ENCODE results near the gene C17orf100. TPM values are rescaled to one million over a fixed set of nuclear protein-coding genes. Genes with fewer than 3 reads are reported as not detected.

C17orf100 gene
- total RNA-seq, 1 donor from 2014 or later: 2.0 TPM

DNA sequence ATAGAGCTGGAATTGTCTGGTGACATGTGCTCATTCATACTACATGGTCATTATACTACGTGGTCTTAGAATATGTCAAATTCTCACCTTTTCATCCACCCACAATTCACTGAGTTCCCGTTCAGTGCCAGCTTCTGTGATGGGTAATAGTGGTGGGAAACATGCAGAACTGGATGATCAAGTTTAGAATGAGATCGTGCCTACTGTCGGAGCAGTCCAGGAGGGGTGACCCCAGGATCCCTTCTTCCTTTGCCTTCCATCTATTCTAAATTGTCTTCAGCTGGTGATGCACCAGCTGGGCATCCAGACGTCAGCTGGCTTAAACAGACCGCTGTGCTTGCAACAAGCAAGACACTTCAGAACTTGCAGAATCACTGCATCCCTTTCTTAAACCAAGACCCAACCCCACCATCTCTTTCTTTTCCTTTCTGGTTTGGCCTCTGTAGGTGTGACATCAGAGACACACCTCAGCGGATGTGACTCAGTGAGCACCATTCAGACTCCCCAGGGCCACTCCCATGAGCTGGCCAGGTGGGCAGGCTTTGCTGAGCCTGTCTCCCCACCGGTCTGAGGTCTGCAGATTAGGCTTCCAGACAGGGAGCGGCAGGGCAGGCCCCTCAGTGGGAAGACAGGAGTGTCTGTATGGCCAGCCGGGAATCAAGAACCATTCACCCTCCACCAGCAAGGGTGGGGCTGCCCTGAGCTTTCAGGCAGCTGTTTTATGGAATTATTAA is 18.1 kb downstream of the C17orf100 start:
- TF ChIP-seq, protein P1, sequence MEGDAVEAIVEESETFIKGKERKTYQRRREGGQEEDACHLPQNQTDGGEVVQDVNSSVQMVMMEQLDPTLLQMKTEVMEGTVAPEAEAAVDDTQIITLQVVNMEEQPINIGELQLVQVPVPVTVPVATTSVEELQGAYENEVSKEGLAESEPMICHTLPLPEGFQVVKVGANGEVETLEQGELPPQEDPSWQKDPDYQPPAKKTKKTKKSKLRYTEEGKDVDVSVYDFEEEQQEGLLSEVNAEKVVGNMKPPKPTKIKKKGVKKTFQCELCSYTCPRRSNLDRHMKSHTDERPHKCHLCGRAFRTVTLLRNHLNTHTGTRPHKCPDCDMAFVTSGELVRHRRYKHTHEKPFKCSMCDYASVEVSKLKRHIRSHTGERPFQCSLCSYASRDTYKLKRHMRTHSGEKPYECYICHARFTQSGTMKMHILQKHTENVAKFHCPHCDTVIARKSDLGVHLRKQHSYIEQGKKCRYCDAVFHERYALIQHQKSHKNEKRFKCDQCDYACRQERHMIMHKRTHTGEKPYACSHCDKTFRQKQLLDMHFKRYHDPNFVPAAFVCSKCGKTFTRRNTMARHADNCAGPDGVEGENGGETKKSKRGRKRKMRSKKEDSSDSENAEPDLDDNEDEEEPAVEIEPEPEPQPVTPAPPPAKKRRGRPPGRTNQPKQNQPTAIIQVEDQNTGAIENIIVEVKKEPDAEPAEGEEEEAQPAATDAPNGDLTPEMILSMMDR (IDR thresholded peaks at IDR 0.05): no peak
- Mint-ChIP-seq H3K4me1 (ENCODE audit: low read depth) (no peaks in the 10 kb centered on the region), H3K27me3 (ENCODE audit: low read depth) (peaks cover 24% of the 10 kb centered on the region), H3K4me3 (ENCODE audit: unreplicated experiment) (no peak overlapping the region), H3K9me3 (ENCODE audit: low read depth) (no peaks in the 10 kb centered on the region), H3K27ac (ENCODE audit: unreplicated experiment) (no peak overlapping the region), H3K36me3 (ENCODE audit: low read depth) (no peaks in the 10 kb centered on the region)
- DNase-seq (ENCODE audit: low spot score): no peak

- no peaks in the 10 kb centered on the region for H3K9me3 Mint-ChIP-seq (ENCODE audit: low read depth)
- no peak overlapping the region for H3K27ac Mint-ChIP-seq (ENCODE audit: unreplicated experiment)
- TF ChIP-seq, protein P1 (IDR thresholded peaks at IDR 0.05): no peak
- no peak for DNase-seq (ENCODE audit: low spot score)
- H3K4me1 Mint-ChIP-seq (ENCODE audit: low read depth): no peaks in the 10 kb centered on the region
- H3K27me3 Mint-ChIP-seq (ENCODE audit: low read depth): peaks cover 24% of the 10 kb centered on the region
- no peak overlapping the region for H3K4me3 Mint-ChIP-seq (ENCODE audit: unreplicated experiment)
- no peaks in the 10 kb centered on the region for H3K36me3 Mint-ChIP-seq (ENCODE audit: low read depth)
Measured at GRCh38 chr17:6670571-6670970, 19.0 kb downstream of the C17orf100 start.

- no peak overlapping the region for H3K4me3 Mint-ChIP-seq (ENCODE audit: unreplicated experiment)
- no peak for DNase-seq (ENCODE audit: low spot score)
- H3K27me3 Mint-ChIP-seq (ENCODE audit: low read depth): peaks cover 24% of the 10 kb centered on the region
- H3K36me3 Mint-ChIP-seq (ENCODE audit: low read depth): no peaks in the 10 kb centered on the region
- H3K4me1 Mint-ChIP-seq (ENCODE audit: low read depth): no peaks in the 10 kb centered on the region
- H3K9me3 Mint-ChIP-seq (ENCODE audit: low read depth): no peaks in the 10 kb centered on the region
- H3K27ac Mint-ChIP-seq (ENCODE audit: unreplicated experiment): no peak overlapping the region
- TF ChIP-seq, protein P1 (IDR thresholded peaks at IDR 0.05): no peak
Measured at GRCh38 chr17:6670999-6671398, 19.4 kb downstream of the C17orf100 start.

DNA sequence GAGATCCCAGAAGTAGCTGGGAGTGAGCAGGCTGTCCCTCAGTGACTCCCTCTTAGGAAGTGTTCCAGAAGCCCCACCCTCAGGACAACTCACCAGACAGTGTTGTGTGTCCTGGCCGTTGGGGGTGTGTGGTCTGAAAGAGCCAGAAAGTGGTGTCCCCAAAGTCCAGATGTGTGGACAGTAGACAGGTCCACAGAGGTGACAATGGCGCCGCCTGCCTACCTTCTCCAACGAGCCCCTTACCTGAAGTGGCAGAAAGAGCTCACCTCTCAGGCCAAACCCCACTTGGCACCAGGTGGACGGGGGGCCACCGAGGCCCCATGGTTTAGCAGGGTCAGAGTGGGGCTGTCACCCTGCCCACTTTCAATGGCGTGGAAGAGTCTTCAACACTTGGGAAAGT is 19.9 kb downstream of the C17orf100 start:
- Mint-ChIP-seq H3K27me3 (ENCODE audit: low read depth) (peaks cover 24% of the 10 kb centered on the region), H3K27ac (ENCODE audit: unreplicated experiment) (no peak overlapping the region), H3K36me3 (ENCODE audit: low read depth) (no peaks in the 10 kb centered on the region), H3K4me1 (ENCODE audit: low read depth) (no peaks in the 10 kb centered on the region), H3K9me3 (ENCODE audit: low read depth) (no peaks in the 10 kb centered on the region), H3K4me3 (ENCODE audit: unreplicated experiment) (no peak overlapping the region)
- DNase-seq (ENCODE audit: low spot score): no peak
- TF ChIP-seq, protein P1 (IDR thresholded peaks at IDR 0.05): no peak

DNA sequence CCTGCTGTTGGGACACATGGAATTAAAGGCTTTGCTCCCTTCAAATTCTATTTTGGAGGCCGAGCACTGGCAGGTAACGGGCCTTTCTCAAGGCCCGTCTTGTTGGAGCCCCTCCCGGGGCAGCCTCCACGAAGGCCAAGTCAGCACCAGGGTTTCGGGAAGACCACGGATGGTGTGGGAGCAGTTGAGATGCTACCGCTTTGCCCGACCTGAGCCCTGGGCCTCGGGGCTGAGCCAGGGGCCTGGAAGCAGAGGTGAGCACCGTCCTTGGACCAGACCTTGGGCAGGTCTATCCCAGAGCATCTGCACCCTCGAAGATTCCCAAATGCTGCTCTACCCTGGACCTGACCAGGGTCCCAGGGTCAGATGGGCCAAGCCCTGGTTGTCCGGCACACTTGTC is 23.0 kb downstream of the C17orf100 start:
- H3K4me1 Mint-ChIP-seq (ENCODE audit: low read depth): peaks cover 2% of the 10 kb centered on the region
- H3K36me3 Mint-ChIP-seq (ENCODE audit: low read depth): no peaks in the 10 kb centered on the region
- no peaks in the 10 kb centered on the region for H3K9me3 Mint-ChIP-seq (ENCODE audit: low read depth)
- no peak overlapping the region for H3K27ac Mint-ChIP-seq (ENCODE audit: unreplicated experiment)
- TF ChIP-seq, protein P1 (IDR thresholded peaks at IDR 0.05): no peak
- H3K4me3 Mint-ChIP-seq (ENCODE audit: unreplicated experiment): no peak overlapping the region
- peaks cover 12% of the 10 kb centered on the region for H3K27me3 Mint-ChIP-seq (ENCODE audit: low read depth)
- peak; percentile 75 for DNase-seq (ENCODE audit: low spot score)
